ENCODE measurements around the gene RSPH6A.

Gene RSPH6A

GRCh38 chr19:45825917-45826893, 11.1 kb upstream of the RSPH6A start:
- no peak for DNase-seq (ENCODE audit: low read depth in 2 of 3, low spot score in 1 of 3)

DNA sequence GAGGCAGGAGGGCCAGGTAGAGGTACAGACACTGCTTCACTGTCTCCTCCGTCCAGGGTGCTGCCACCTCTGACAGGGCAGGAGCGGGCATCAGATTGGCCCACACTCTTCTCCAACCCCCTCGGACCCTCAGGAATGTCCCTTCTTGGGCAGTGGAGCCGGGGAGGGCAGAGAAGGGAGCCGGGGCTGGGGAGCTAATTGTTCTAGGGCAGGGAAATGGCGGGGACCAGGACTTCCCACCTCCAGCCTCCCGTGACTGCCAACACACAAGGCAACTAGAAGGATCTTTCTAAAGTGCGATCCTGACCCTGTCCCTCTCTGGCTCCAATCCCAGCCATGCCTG, 10.1 kb upstream of the RSPH6A start:
- no peak for DNase-seq (ENCODE audit: low read depth in 2 of 3, low spot score in 1 of 3)

GRCh38 chr19:45824531-45825262, 9.6 kb upstream of the RSPH6A start:
- no peak for DNase-seq (ENCODE audit: low read depth in 2 of 3, low spot score in 1 of 3)

GRCh38 chr19:45824041-45824471, 8.9 kb upstream of the RSPH6A start:
- no peak for DNase-seq (ENCODE audit: low read depth in 2 of 3, low spot score in 1 of 3)

GRCh38 chr19:45823182-45823581, 8.1 kb upstream of the RSPH6A start:
- no peak for DNase-seq (ENCODE audit: low read depth in 2 of 3, low spot score in 1 of 3)

GRCh38 chr19:45822716-45823115, 7.6 kb upstream of the RSPH6A start:
- DNase-seq (ENCODE audit: low read depth in 2 of 3, low spot score in 1 of 3): no peak

GRCh38 chr19:45821570-45821969, 6.5 kb upstream of the RSPH6A start:
- no peak for DNase-seq (ENCODE audit: low read depth in 2 of 3, low spot score in 1 of 3)

- DNase-seq (ENCODE audit: low read depth in 2 of 3, low spot score in 1 of 3): no peak
These were observed 6.0 kb upstream of the RSPH6A start for GRCh38 chr19:45821103-45821521.

- DNase-seq (ENCODE audit: low read depth in 2 of 3, low spot score in 1 of 3): no peak
These were observed 5.5 kb upstream of the RSPH6A start for GRCh38 chr19:45820413-45821102.

GRCh38 chr19:45819769-45820168, 4.7 kb upstream of the RSPH6A start:
- DNase-seq (ENCODE audit: low read depth in 2 of 3, low spot score in 1 of 3): no peak

- DNase-seq (ENCODE audit: low read depth in 2 of 3, low spot score in 1 of 3): no peak
These were observed 2.7 kb upstream of the RSPH6A start for GRCh38 chr19:45817725-45818301.

GRCh38 chr19:45817010-45817724, 2.1 kb upstream of the RSPH6A start:
- DNase-seq (ENCODE audit: low read depth in 2 of 3, low spot score in 1 of 3): peak; percentile 94 to 99 (median 96)

DNA sequence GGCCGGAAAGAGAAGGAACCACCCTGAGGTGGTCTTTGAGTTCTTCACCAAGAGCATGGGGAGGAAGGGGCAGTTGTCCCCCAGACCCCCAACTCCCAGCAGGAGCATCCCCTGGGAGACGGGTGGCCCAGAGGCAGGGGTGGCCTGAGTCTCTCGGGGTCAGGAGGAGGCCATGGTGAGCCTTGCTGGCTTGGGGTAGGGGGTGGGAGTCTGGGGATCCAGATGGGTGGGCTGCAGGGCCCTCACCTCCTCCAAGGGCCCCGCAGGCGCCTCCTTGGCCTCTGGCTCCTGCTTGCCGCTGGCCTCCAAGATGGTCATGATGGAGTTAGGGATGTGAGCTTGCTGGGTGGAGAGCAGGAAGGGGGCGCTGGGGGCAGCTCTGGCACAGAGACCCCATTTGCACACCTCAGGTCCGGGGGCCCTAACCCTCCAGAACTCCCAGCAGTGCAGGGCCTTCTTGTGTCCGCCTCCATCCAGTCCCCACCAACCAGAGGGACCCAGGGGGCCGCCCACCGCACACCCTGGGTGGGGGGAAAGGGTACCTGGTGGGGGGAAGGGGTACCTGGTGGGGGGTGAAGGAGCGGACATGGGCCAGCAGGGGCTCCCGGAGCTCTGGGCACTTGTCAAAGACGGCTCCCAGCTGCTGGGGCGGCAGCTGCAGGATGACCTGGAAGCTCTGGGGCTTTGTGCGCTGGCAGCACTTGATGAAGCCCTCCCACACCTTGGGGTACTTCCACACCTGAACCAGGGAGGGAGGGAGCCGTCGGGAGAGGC, 1.3 kb upstream of the RSPH6A start:
- DNase-seq (ENCODE audit: low read depth in 2 of 3, low spot score in 1 of 3): no peak

GRCh38 chr19:45815481-45816216, 541 bp upstream of the RSPH6A start:
- DNase-seq (ENCODE audit: low read depth in 2 of 3, low spot score in 1 of 3): no peak

DNA sequence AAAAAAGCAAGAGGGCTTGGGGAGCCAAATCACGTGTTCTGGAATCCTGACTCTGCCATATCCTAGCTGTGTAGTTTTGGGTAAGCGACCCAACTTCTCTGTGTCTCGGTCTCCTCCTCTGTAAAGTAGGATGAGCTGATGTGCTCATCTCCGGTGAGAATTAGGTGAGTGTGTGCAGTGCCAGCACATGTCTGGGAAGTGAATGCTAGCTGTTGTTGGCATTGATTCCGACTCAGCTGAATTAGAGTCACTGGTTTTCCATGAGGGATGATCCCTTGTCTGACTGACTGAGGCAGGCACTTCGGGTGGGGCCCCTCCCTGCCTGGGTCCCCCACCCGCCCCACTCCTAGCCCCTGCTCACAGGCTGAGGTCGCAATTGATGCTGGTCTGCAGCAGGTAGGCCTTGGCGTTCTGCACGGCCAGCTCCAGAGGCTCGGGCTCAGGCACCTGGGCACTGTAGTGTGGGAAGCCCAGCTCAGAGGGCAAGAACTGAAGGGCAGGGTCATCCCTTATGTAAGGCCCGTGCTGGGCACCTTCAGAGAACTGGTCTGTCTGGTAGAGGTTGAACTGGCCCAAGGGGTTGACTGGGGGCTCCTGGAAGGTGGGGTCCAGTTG, 835 bp downstream of the RSPH6A start:
- no peak for DNase-seq (ENCODE audit: low read depth in 2 of 3, low spot score in 1 of 3)

- no peak for DNase-seq (ENCODE audit: low read depth in 2 of 3, low spot score in 1 of 3)
These were observed 2.8 kb downstream of the RSPH6A start for GRCh38 chr19:45812297-45812696.

GRCh38 chr19:45809643-45810159, 5.4 kb downstream of the RSPH6A start:
- DNase-seq (ENCODE audit: low read depth in 2 of 3, low spot score in 1 of 3): no peak

GRCh38 chr19:45805719-45806118, 9.4 kb downstream of the RSPH6A start:
- DNase-seq (ENCODE audit: low read depth in 2 of 3, low spot score in 1 of 3): no peak

DNA sequence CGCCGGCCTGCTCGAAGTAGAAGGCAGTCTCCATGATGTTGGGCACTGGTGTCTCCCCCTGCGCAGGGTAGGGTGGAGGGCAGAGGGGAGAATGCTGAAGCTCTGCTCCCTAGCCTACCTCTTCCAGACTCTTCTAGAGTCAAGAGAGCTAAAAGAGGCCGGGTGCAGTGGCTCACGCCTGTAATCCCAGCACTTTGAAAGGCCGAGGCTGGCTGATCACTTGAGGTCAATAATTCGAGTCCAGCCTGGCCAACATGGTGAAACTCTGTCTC, 10.2 kb downstream of the RSPH6A start:
- no peak for DNase-seq (ENCODE audit: low read depth in 2 of 3, low spot score in 1 of 3)

All from stimulated activated CD4-positive, alpha-beta T cell treated with anti-CD3 and anti-CD28 coated beads, Interleukin-12 subunit alpha, Interleukin-12 subunit beta, amount 100 ng/mL, for 48 hours (primary cell).